BJ (cell line): ENCODE data around the gene COL5A1. TPM values are rescaled to one million over a fixed set of nuclear protein-coding genes. Genes with fewer than 3 reads are reported as not detected.

Experiments
- CTCF ChIA-PET: fragments of 350-600 bp; formaldehyde crosslinking; extraction: SDS; loops from one replicate; lab custom pipeline; 2021; ENCODE audit warnings: antibody characterized with exemption, inconsistent platforms; lab: Yijun Ruan, JAX
- POLR2A ChIA-PET: fragments of 300-600 bp; sonication (Branson Sonifier 250); formaldehyde crosslinking; extraction: SDS; loops from one replicate; lab custom pipeline; 2021; ENCODE audit warnings: antibody characterized with exemption; lab: Charles Lee
- DNase-seq: peaks from one replicate; pipeline ENCODE4 v3.0.0-alpha.2; 2011; ENCODE audit warnings: low read depth
- H3K27me3 ChIP-seq: 2 replicates; pipeline ENCODE4 v1.6.0; 2011; ENCODE audit warnings: low read length; ENCODE audit not compliant: control insufficient read depth, insufficient read depth
- H3K36me3 ChIP-seq: 2 replicates; pipeline ENCODE4 v1.5.1; 2011; ENCODE audit warnings: low read length; ENCODE audit not compliant: control insufficient read depth, insufficient read depth
- H3K4me3 ChIP-seq: 2 replicates; pipeline ENCODE4 v1.5.1; 2011; ENCODE audit warnings: low read depth, mild to moderate bottlenecking, control low read depth, low read length
- CTCF ChIP-seq: IDR thresholded peaks from 2 replicates; pipeline ENCODE4 v1.5.1; 2011; ENCODE audit warnings: low read depth, mild to moderate bottlenecking, control low read depth, inconsistent platforms, low read length, moderate library complexity; ENCODE audit not compliant: insufficient read depth
- polyA plus RNA-seq: library from polyadenylated mRNA; depleted of rRNA; stranded (reverse); fragments of >200 nt; gene quantifications from 2 replicates; pipeline ENCODE4 v1.2.3, GENCODE V29; 2011

The COL5A1 gene
- polyA plus RNA-seq, 1 experiment: 251 TPM

- CTCF ChIA-PET: interaction anchor here (0.6 to 1.3 kb wide), 2 partner anchors 21 to 105 kb away, joined by 3 read pairs; no protein-coding TSS in a partner anchor
- POLR2A ChIA-PET: no interaction called here
Observed at GRCh38 chr9:134794663-134795370, 153.2 kb downstream of the COL5A1 start.

GRCh38 chr9:134795446-134795845 is 153.8 kb downstream of the COL5A1 start:
- Histone ChIP-seq H3K36me3 (peaks cover 55% of the 10 kb centered on the region), H3K27me3 (no peaks in the 10 kb centered on the region), H3K4me3 (no peak overlapping the region)
- CTCF ChIA-PET: interaction anchor here (0.6 kb wide), 2 partner anchors 14 to 106 kb away, joined by 3 read pairs; no protein-coding TSS in a partner anchor
- POLR2A ChIA-PET: no interaction called here
- no peak for DNase-seq
- no peak for TF ChIP-seq CTCF

More at GRCh38 chr9:134794663-134795370, 153.2 kb downstream of the COL5A1 start:
- TF ChIP-seq CTCF: no peak
- H3K27me3 ChIP-seq: no peaks in the 10 kb centered on the region
- H3K36me3 ChIP-seq: peaks cover 56% of the 10 kb centered on the region
- H3K4me3 ChIP-seq: no peak overlapping the region
- no peak for DNase-seq

- no peak for DNase-seq
- CTCF ChIA-PET: interaction anchor here (1.1 kb wide), 1 partner anchor 14 kb away, joined by 6 read pairs; no protein-coding TSS in a partner anchor
- H3K36me3 ChIP-seq: peaks cover 54% of the 10 kb centered on the region
- H3K27me3 ChIP-seq: no peaks in the 10 kb centered on the region
- POLR2A ChIA-PET: no interaction called here
- TF ChIP-seq CTCF: no peak
- no peak overlapping the region for H3K4me3 ChIP-seq
Observed at GRCh38 chr9:134796882-134797281, 155.3 kb downstream of the COL5A1 start.

- H3K27me3 ChIP-seq: no peaks in the 10 kb centered on the region
- POLR2A ChIA-PET: no interaction called here
- no peak for DNase-seq
- peaks cover 68% of the 10 kb centered on the region for H3K36me3 ChIP-seq
- H3K4me3 ChIP-seq: no peak overlapping the region
- no peak for TF ChIP-seq CTCF
- CTCF ChIA-PET: interaction anchor here (0.6 to 1.2 kb wide), 2 partner anchors 11 to 199 kb away, joined by 3 to 4 read pairs; no protein-coding TSS in a partner anchor
Observed at GRCh38 chr9:134800791-134801339, 159.3 kb downstream of the COL5A1 start.

GRCh38 chr9:134802216-134802795 is 160.7 kb downstream of the COL5A1 start:
- H3K27me3 ChIP-seq: no peaks in the 10 kb centered on the region
- no peak overlapping the region for H3K4me3 ChIP-seq
- ChIA-PET POLR2A (no interaction called here), CTCF (interaction anchor here (1.4 kb wide), 1 partner anchor 23 kb away, joined by 4 read pairs; no protein-coding TSS in a partner anchor)
- no peak for DNase-seq
- TF ChIP-seq CTCF: no peak
- peaks cover 67% of the 10 kb centered on the region for H3K36me3 ChIP-seq
